Measurements from ENCODE around the gene LRRC74B.

Gene LRRC74B

GRCh38 chr22:21051145-21051830 is 5.5 kb downstream of the LRRC74B start:
- Mint-ChIP-seq H3K36me3 (ENCODE audit: low read depth) (no peaks in the 10 kb centered on the region), H3K4me3 (no peak overlapping the region), H3K27me3 (ENCODE audit: low read depth, poor library complexity) (peaks cover 13% of the 10 kb centered on the region), H3K4me1 (peaks cover 37% of the 10 kb centered on the region), H3K9me3 (no peaks in the 10 kb centered on the region), H3K27ac (no peak overlapping the region)
- no peak for DNase-seq
- no peak for TF ChIP-seq CTCF (IDR thresholded peaks at IDR 0.05)

GRCh38 chr22:21051831-21052400 is 6.2 kb downstream of the LRRC74B start:
- H3K4me3 Mint-ChIP-seq, result no peak overlapping the region

GRCh38 chr22:21052715-21053459 is 7.1 kb downstream of the LRRC74B start:
- Mint-ChIP-seq H3K4me1 (peaks cover 45% of the 10 kb centered on the region), H3K27me3 (ENCODE audit: low read depth, poor library complexity) (peaks cover 13% of the 10 kb centered on the region), H3K27ac (no peak overlapping the region), H3K9me3 (no peaks in the 10 kb centered on the region), H3K36me3 (ENCODE audit: low read depth) (no peaks in the 10 kb centered on the region), H3K4me3 (no peak overlapping the region)
- DNase-seq, result no peak
- no peak for TF ChIP-seq CTCF (IDR thresholded peaks at IDR 0.05)

More at GRCh38 chr22:21051831-21052400, 6.2 kb downstream of the LRRC74B start:
- no peak for TF ChIP-seq CTCF (IDR thresholded peaks at IDR 0.05)
- Mint-ChIP-seq H3K27me3 (ENCODE audit: low read depth, poor library complexity) (peaks cover 13% of the 10 kb centered on the region), H3K36me3 (ENCODE audit: low read depth) (no peaks in the 10 kb centered on the region), H3K9me3 (no peaks in the 10 kb centered on the region), H3K4me1 (peaks cover 44% of the 10 kb centered on the region), H3K27ac (no peak overlapping the region)
- no peak for DNase-seq

- H3K4me3 Mint-ChIP-seq, result no peak overlapping the region
These were observed 8.4 kb downstream of the LRRC74B start for GRCh38 chr22:21054046-21054713.

More at GRCh38 chr22:21054046-21054713, 8.4 kb downstream of the LRRC74B start:
- H3K27me3 Mint-ChIP-seq (ENCODE audit: low read depth, poor library complexity), result peaks cover 13% of the 10 kb centered on the region
- no peak for DNase-seq
- TF ChIP-seq CTCF (IDR thresholded peaks at IDR 0.05), result no peak
- no peaks in the 10 kb centered on the region for H3K36me3 Mint-ChIP-seq (ENCODE audit: low read depth)
- no peak overlapping the region for H3K27ac Mint-ChIP-seq
- peaks cover 45% of the 10 kb centered on the region for H3K4me1 Mint-ChIP-seq
- H3K9me3 Mint-ChIP-seq, result no peaks in the 10 kb centered on the region

Data from nephron progenitor cell (in vitro differentiated cells).